CD14-positive monocyte (primary cell): Measurements from ENCODE around the gene CCDC85C. TPM values are rescaled to one million over a fixed set of nuclear protein-coding genes. Genes with fewer than 3 reads are reported as not detected.
A peak's percentile ranks its signal among the peaks of the same experiment; 100 is the strongest.

ENCODE experiments used
- DNase-seq, 3 donors: peaks; one replicate each; pipeline ENCODE4 v3.0.0-alpha.2; 2011 to 2022
- H2AFZ ChIP-seq: 2 replicates; pipeline ENCODE4 v1.6.0; 2012; ENCODE audit warnings: mild to moderate bottlenecking, low read depth, low read length, inconsistent platforms; ENCODE audit not compliant: insufficient read depth, poor library complexity, severe bottlenecking
- H3K27ac ChIP-seq, 2 donors: 1 replicate in 1 of 2; 2 replicates in 1 of 2; pipeline ENCODE4 v1.5.1; 2012 to 2013; ENCODE audit warnings: low read length in 2 of 2, control low read depth in 1 of 2, inconsistent platforms in 1 of 2, low read depth in 1 of 2, mild to moderate bottlenecking in 1 of 2
- H3K27me3 ChIP-seq, 2 donors: one replicate each; pipeline versions ENCODE4 v1.6.0 to v1.6.1; 2011 to 2013; ENCODE audit warnings: low read length in 2 of 2; ENCODE audit not compliant: control insufficient read depth in 2 of 2, insufficient read depth in 2 of 2
- H3K36me3 ChIP-seq, 2 donors: replicated peaks in 1 of 2; 1 replicate in 1 of 2; 2 replicates in 1 of 2; pipeline versions ENCODE4 v1.5.1 to v1.6.1; 2012 to 2013; ENCODE audit warnings: low read length in 2 of 2, control low read depth in 1 of 2, inconsistent platforms in 1 of 2, mild to moderate bottlenecking in 1 of 2; ENCODE audit not compliant: insufficient read depth in 2 of 2, control insufficient read depth in 1 of 2
- H3K4me1 ChIP-seq, 2 donors: 1 replicate in 1 of 2; 2 replicates in 1 of 2; pipeline versions ENCODE4 v1.5.1 to v1.6.1; 2012 to 2013; ENCODE audit warnings: low read length in 2 of 2, control low read depth in 1 of 2, inconsistent platforms in 1 of 2, mild to moderate bottlenecking in 1 of 2, moderate library complexity in 1 of 2; ENCODE audit not compliant: insufficient read depth in 2 of 2, control insufficient read depth in 1 of 2
- H3K4me2 ChIP-seq: replicated peaks from 2 replicates; pipeline ENCODE3; 2012; ENCODE audit warnings: low read length, moderate library complexity, mild to moderate bottlenecking; ENCODE audit not compliant: poor library complexity, severe bottlenecking; ENCODE audit errors: extremely low read depth
- H3K4me3 ChIP-seq, 3 experiments: fragments of 200-600 bp in 1 of 3; sonication (generic) in 1 of 3; replicated peaks in 1 of 3; 1 replicate in 2 of 3; 2 replicates in 1 of 3; pipeline ENCODE4 v1.5.1; 2011 to 2013; ENCODE audit warnings: low read length in 3 of 3, mild to moderate bottlenecking in 3 of 3, control low read depth in 2 of 3, low read depth in 2 of 3, inconsistent platforms in 1 of 3, moderate library complexity in 1 of 3
- H3K79me2 ChIP-seq: 2 replicates; pipeline ENCODE4 v1.6.0; 2012; ENCODE audit warnings: mild to moderate bottlenecking, control low read depth, inconsistent platforms, low read length, moderate library complexity; ENCODE audit not compliant: insufficient read depth
- H3K9ac ChIP-seq: 2 replicates; pipeline ENCODE4 v1.6.0; 2017; ENCODE audit warnings: low read length, mild to moderate bottlenecking; ENCODE audit not compliant: insufficient read depth, poor library complexity, severe bottlenecking
- H3K9me3 ChIP-seq, 2 donors: replicated peaks in 1 of 2; 1 replicate in 1 of 2; 2 replicates in 1 of 2; pipeline versions ENCODE4 v1.5.1 to v1.6.1; 2012 to 2013; ENCODE audit warnings: low read length in 2 of 2, control low read depth in 1 of 2; ENCODE audit not compliant: control insufficient read depth in 1 of 2, insufficient read depth in 1 of 2
- H4K20me1 ChIP-seq: 2 replicates; pipeline ENCODE4 v1.6.0; 2012; ENCODE audit warnings: mild to moderate bottlenecking, low read length, control low read depth, moderate library complexity; ENCODE audit not compliant: insufficient read depth
- H3K27ac Mint-ChIP-seq, 7 donors: one replicate each; pipeline ENCODE4 v1.8.0; 2020; ENCODE audit warnings: mild to moderate bottlenecking in 7 of 7, mixed read lengths in 7 of 7, moderate library complexity in 6 of 7, inconsistent platforms in 2 of 7
- H3K27me3 Mint-ChIP-seq, 3 donors: one replicate each; pipeline ENCODE4 v1.8.0; 2021 to 2022; ENCODE audit warnings: low read depth in 3 of 3, mild to moderate bottlenecking in 3 of 3, mixed read lengths in 3 of 3, moderate library complexity in 3 of 3, inconsistent platforms in 1 of 3
- H3K36me3 Mint-ChIP-seq, 2 donors: one replicate each; pipeline ENCODE4 v1.8.0; 2020; ENCODE audit warnings: mixed read lengths in 2 of 2, inconsistent platforms in 1 of 2, mild to moderate bottlenecking in 1 of 2
- H3K4me1 Mint-ChIP-seq: one replicate; pipeline ENCODE4 v1.8.0; 2020; ENCODE audit warnings: mild to moderate bottlenecking, mixed read lengths
- H3K4me3 Mint-ChIP-seq, 2 donors: one replicate each; pipeline ENCODE4 v1.8.0; 2020; ENCODE audit warnings: mild to moderate bottlenecking in 2 of 2, mixed read lengths in 2 of 2, moderate library complexity in 1 of 2
- H3K9me3 Mint-ChIP-seq, 7 donors: one replicate each; pipeline ENCODE4 v1.8.0; 2020 to 2022; ENCODE audit warnings: mixed read lengths in 7 of 7, mild to moderate bottlenecking in 6 of 7, moderate library complexity in 6 of 7, inconsistent platforms in 2 of 7
- CTCF ChIP-seq: fragments of 200-600 bp; IDR thresholded peaks from one replicate; pipeline ENCODE4 v1.8.0; 2022; ENCODE audit warnings: antibody characterized with exemption, mild to moderate bottlenecking
- WGBS: methylation state at CpG from one replicate; pipeline ENCODE4 v1.1.5; 2013; ENCODE audit warnings: missing lambda C conversion rate; ENCODE audit not compliant: insufficient coverage; 5-methylcytosine and 5-hydroxymethylcytosine counted together
- intact Hi-C, 2 donors: fragments of 100-400 bp; cut with micrococcal nuclease; formaldehyde crosslinking; loops; one replicate each; pipeline versions ENCODE4 v1.15.0 to v1.15.1; 2023
- polyA plus RNA-seq, 3 donors: library from polyadenylated mRNA; depleted of rRNA in 1 of 3; unstranded in 2 of 3; stranded (reverse) in 1 of 3; fragments of 300-500 nt in 2 of 3; fragments of >200 nt in 1 of 3; fragmentation: Illumina TruSeq in 2 of 3; gene quantifications; 1 replicate in 2 of 3; 2 replicates in 1 of 3; pipeline ENCODE4 v1.2.3, GENCODE V29; 2012 to 2021

The CCDC85C gene
- polyA plus RNA-seq, 3 donors: under 0.01 to 0.03 TPM; not detected in 1

DNA sequence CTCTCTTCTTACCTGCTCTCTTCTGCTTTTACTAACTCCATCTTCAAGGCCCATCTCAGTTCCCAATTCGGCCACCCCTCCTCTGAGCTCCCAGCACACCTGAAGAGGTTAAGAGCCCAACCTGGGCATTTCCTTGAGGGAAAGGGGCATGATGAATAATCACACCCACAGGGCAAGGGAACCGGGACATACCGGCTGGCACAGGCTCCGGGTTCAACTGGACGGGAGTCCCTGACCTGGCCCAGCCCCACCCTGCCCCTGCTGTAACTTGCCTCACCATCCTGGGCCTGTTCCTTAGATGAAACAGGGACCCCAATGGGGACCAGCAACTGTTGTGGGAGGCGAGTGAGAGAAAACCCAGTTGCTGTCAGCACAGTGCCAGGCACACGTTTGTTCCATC is 8.5 kb downstream of the CCDC85C start:
- Mint-ChIP-seq H3K9me3 (no peaks in the 10 kb centered on the region), H3K27me3 (peaks cover 8 to 14% (median 11%) of the 10 kb centered on the region in 3 donors), H3K4me1 (no peaks in the 10 kb centered on the region), H3K4me3 (no peak overlapping the region), H3K27ac (no peak overlapping the region), H3K36me3 (no peaks in the 10 kb centered on the region)
- H3K27me3 ChIP-seq: peaks cover 0 to 1% of the 10 kb centered on the region in 2 donors
- no peaks in the 10 kb centered on the region for H3K4me1 ChIP-seq
- no peaks in the 10 kb centered on the region for H3K79me2 ChIP-seq
- no peak overlapping the region for H3K27ac ChIP-seq
- H2AFZ ChIP-seq: no peak overlapping the region
- no peaks in the 10 kb centered on the region for H3K36me3 ChIP-seq
- no peaks in the 10 kb centered on the region for H3K9me3 ChIP-seq
- no peak for TF ChIP-seq CTCF
- no peaks in the 10 kb centered on the region for H4K20me1 ChIP-seq
- 95% methylated on average over 6 of the region's 7 CpGs for WGBS
- H3K9ac ChIP-seq: no peak overlapping the region
- no peak overlapping the region for H3K4me2 ChIP-seq
- no peak overlapping the region for H3K4me3 ChIP-seq
- intact Hi-C loops: no loop called here
- DNase-seq: no peak

- no peak overlapping the region for H3K4me3 Mint-ChIP-seq
- 97% methylated on average over 3 of the region's 9 CpGs for WGBS
- Histone ChIP-seq H3K27ac (no peak overlapping the region), H3K27me3 (no peaks in the 10 kb centered on the region), H3K4me3 (no peak overlapping the region), H3K4me1 (no peaks in the 10 kb centered on the region), H2AFZ (no peak overlapping the region), H3K36me3 (no peaks in the 10 kb centered on the region), H4K20me1 (no peaks in the 10 kb centered on the region), H3K9ac (no peak overlapping the region), H3K79me2 (no peaks in the 10 kb centered on the region), H3K9me3 (no peaks in the 10 kb centered on the region), H3K4me2 (no peak overlapping the region)
- peak overlapping the region in 1 of 7 donors; percentile 57 for H3K27ac Mint-ChIP-seq
- H3K9me3 Mint-ChIP-seq: no peaks in the 10 kb centered on the region
- H3K27me3 Mint-ChIP-seq: peaks cover 6 to 11% (median 11%) of the 10 kb centered on the region in 3 donors
- intact Hi-C loops: no loop called here
- no peak for DNase-seq
- TF ChIP-seq CTCF: no peak
- no peaks in the 10 kb centered on the region for H3K4me1 Mint-ChIP-seq
- H3K36me3 Mint-ChIP-seq: no peaks in the 10 kb centered on the region
These were observed 9.0 kb downstream of the CCDC85C start for GRCh38 chr14:99595034-99595433.
